ENCODE data around the gene GPX2.

Gene GPX2

GRCh38 chr14:64942531-64943111 lies at the start of gene GPX2:
GPX2 (minus strand) TSS chr14:64942745; CDS start chr14:64942726, 19 bp downstream.
- no peak for DNase-seq

- DNase-seq = no peak
These were observed 48.4 kb upstream of the GPX2 start for GRCh38 chr14:64990939-64991338.

GRCh38 chr14:64990296-64990695 lies 47.8 kb upstream of the GPX2 start:
- DNase-seq = peak in 1 of 2 donors; percentile 56

- DNase-seq = no peak
These were observed 44.9 kb upstream of the GPX2 start for GRCh38 chr14:64987438-64987767.

GRCh38 chr14:64986648-64987437 lies 44.3 kb upstream of the GPX2 start, which contains the start of gene FNTB:
FNTB (plus strand) TSS chr14:64986895; CDS start chr14:64986954, 59 bp downstream.
- DNase-seq = peak; percentile 86 to 94

GRCh38 chr14:64983439-64984310 lies 41.1 kb upstream of the GPX2 start:
- peak in 1 of 2 donors; percentile 39 for DNase-seq

- DNase-seq = no peak
These were observed 37.0 kb upstream of the GPX2 start for GRCh38 chr14:64979336-64980074.

GRCh38 chr14:64974563-64974962 lies 32.0 kb upstream of the GPX2 start:
- DNase-seq = no peak

- DNase-seq = no peak
These were observed 31.3 kb upstream of the GPX2 start for GRCh38 chr14:64973826-64974225.

- DNase-seq = no peak
These were observed 30.5 kb upstream of the GPX2 start for GRCh38 chr14:64973026-64973442.

- DNase-seq = no peak
These were observed 29.6 kb upstream of the GPX2 start, which contains the start of gene RAB15 for GRCh38 chr14:64971943-64972791. RAB15 (minus strand) TSS chr14:64972336; CDS start chr14:64972076, 260 bp downstream.

GRCh38 chr14:64971491-64971942 lies 29.0 kb upstream of the GPX2 start:
- DNase-seq = no peak

- DNase-seq = no peak
These were observed 28.4 kb upstream of the GPX2 start for GRCh38 chr14:64970776-64971477.

- DNase-seq = no peak
These were observed 27.5 kb upstream of the GPX2 start for GRCh38 chr14:64970041-64970440.

- DNase-seq = no peak
These were observed 26.1 kb upstream of the GPX2 start for GRCh38 chr14:64968651-64969050.

- DNase-seq = no peak
These were observed 25.6 kb upstream of the GPX2 start for GRCh38 chr14:64968167-64968566.

GRCh38 chr14:64966976-64967375 lies 24.4 kb upstream of the GPX2 start:
- no peak for DNase-seq

GRCh38 chr14:64965356-64966000 lies 22.9 kb upstream of the GPX2 start:
- DNase-seq = no peak

- no peak for DNase-seq
These were observed 21.1 kb upstream of the GPX2 start for GRCh38 chr14:64963611-64964010.

GRCh38 chr14:64960762-64961276 lies 18.3 kb upstream of the GPX2 start:
- DNase-seq = no peak
